HepG2 (cell line): ENCODE results near the gene CCDC183. TPM values are rescaled to one million over a fixed set of nuclear protein-coding genes. Genes with fewer than 3 reads are reported as not detected.

Experiments used
- GLI4 ChIP-seq: sonication (generic); formaldehyde crosslinking; IDR thresholded peaks from 2 replicates; pipeline ENCODE4 v1.5.1; 2020; ENCODE audit warnings: missing genetic modification reagents, mild to moderate bottlenecking, moderate library complexity, borderline replicate concordance
- NPAS2 ChIP-seq: sonication (generic); formaldehyde crosslinking; IDR thresholded peaks from 2 replicates; pipeline ENCODE4 v1.8.0; 2022; ENCODE audit warnings: mild to moderate bottlenecking, missing genetic modification reagents, borderline replicate concordance
- SMAD9 ChIP-seq: sonication (generic); formaldehyde crosslinking; IDR thresholded peaks from 2 replicates; pipeline ENCODE4 v1.5.1; 2020; ENCODE audit warnings: mild to moderate bottlenecking, missing genetic modification reagents
- ZNF260 ChIP-seq: sonication (generic); formaldehyde crosslinking; IDR thresholded peaks from 2 replicates; pipeline ENCODE4 v1.4.0; 2020; ENCODE audit warnings: missing genetic modification reagents, low read depth, mild to moderate bottlenecking, borderline replicate concordance
- ZNF446 ChIP-seq: sonication (generic); formaldehyde crosslinking; IDR thresholded peaks from 2 replicates; pipeline ENCODE4 v1.5.0; 2020; ENCODE audit warnings: mild to moderate bottlenecking, missing genetic modification reagents
- polyA plus RNA-seq, 8 experiments: library from polyadenylated mRNA; depleted of rRNA in 3 of 8; stranded (reverse) in 7 of 8; unstranded in 1 of 8; fragments of >200 nt; fragmentation: Illumina TruSeq in 4 of 8; extraction: Trizol in 4 of 8; gene quantifications; 2 replicates each; pipeline versions ENCODE4 v1.2.1 to v1.2.3, GENCODE V29; 2011 to 2016; ENCODE audit warnings: low read depth in 4 of 8, missing spikeins in 1 of 8, mixed read lengths in 1 of 8; ENCODE audit not compliant: insufficient read depth in 1 of 8
- total RNA-seq, 5 experiments: library from RNA; depleted of rRNA; stranded (reverse); fragments of >200 nt; fragmentation: Illumina TruSeq; extraction: Trizol; gene quantifications; 2 replicates each; pipeline ENCODE4 v1.2.3, GENCODE V29; 2016; ENCODE audit warnings: low read depth in 1 of 5
- TF ChIP-seq, protein P1 (sequence below): sonication (generic); formaldehyde crosslinking; IDR thresholded peaks from one replicate; pipeline ENCODE4 v1.5.1; 2020; ENCODE audit warnings: mild to moderate bottlenecking, missing genetic modification reagents; ENCODE audit errors: not compliant biosample characterization
- TF ChIP-seq, protein P2 (sequence below): sonication (generic); formaldehyde crosslinking; IDR thresholded peaks from 2 replicates; pipeline ENCODE4 v1.9.0; 2021; ENCODE audit warnings: mild to moderate bottlenecking, missing genetic modification reagents
- TF ChIP-seq, protein P3 (sequence below): sonication (generic); formaldehyde crosslinking; IDR thresholded peaks from 2 replicates; pipeline ENCODE4 v1.8.0; 2023; ENCODE audit warnings: mild to moderate bottlenecking, missing genetic modification reagents
- TF ChIP-seq, protein P4 (sequence below): sonication (generic); formaldehyde crosslinking; IDR thresholded peaks from 2 replicates; pipeline ENCODE4 v1.5.0; 2020; ENCODE audit warnings: missing genetic modification reagents

Gene CCDC183
- total and polyA plus RNA-seq, 2 of the 13 experiments (the other 11 are each of a cell fraction or from before 2014, with no cell fraction given) = 5.0 to 66.4 TPM

DNA sequence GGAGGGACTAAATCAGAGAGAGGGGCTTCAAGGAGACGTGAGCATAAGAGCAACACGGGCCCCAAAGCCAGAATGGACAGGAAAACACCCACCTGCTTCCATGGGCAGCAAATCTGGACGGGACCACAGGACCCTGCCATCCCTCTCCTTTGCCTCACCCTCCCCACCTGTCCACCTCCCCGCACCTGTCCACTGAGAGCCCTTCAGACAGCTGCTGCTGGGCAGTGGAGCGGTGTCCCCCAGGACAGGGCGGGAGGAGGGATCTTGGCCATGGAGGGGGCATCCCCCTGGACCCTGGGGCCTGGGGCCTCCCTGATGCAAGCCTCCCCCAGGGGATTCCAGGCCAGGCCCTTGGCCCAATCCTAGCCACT lies 2.6 kb downstream of the CCDC183 start (continued):
- TF ChIP-seq, protein P1, sequence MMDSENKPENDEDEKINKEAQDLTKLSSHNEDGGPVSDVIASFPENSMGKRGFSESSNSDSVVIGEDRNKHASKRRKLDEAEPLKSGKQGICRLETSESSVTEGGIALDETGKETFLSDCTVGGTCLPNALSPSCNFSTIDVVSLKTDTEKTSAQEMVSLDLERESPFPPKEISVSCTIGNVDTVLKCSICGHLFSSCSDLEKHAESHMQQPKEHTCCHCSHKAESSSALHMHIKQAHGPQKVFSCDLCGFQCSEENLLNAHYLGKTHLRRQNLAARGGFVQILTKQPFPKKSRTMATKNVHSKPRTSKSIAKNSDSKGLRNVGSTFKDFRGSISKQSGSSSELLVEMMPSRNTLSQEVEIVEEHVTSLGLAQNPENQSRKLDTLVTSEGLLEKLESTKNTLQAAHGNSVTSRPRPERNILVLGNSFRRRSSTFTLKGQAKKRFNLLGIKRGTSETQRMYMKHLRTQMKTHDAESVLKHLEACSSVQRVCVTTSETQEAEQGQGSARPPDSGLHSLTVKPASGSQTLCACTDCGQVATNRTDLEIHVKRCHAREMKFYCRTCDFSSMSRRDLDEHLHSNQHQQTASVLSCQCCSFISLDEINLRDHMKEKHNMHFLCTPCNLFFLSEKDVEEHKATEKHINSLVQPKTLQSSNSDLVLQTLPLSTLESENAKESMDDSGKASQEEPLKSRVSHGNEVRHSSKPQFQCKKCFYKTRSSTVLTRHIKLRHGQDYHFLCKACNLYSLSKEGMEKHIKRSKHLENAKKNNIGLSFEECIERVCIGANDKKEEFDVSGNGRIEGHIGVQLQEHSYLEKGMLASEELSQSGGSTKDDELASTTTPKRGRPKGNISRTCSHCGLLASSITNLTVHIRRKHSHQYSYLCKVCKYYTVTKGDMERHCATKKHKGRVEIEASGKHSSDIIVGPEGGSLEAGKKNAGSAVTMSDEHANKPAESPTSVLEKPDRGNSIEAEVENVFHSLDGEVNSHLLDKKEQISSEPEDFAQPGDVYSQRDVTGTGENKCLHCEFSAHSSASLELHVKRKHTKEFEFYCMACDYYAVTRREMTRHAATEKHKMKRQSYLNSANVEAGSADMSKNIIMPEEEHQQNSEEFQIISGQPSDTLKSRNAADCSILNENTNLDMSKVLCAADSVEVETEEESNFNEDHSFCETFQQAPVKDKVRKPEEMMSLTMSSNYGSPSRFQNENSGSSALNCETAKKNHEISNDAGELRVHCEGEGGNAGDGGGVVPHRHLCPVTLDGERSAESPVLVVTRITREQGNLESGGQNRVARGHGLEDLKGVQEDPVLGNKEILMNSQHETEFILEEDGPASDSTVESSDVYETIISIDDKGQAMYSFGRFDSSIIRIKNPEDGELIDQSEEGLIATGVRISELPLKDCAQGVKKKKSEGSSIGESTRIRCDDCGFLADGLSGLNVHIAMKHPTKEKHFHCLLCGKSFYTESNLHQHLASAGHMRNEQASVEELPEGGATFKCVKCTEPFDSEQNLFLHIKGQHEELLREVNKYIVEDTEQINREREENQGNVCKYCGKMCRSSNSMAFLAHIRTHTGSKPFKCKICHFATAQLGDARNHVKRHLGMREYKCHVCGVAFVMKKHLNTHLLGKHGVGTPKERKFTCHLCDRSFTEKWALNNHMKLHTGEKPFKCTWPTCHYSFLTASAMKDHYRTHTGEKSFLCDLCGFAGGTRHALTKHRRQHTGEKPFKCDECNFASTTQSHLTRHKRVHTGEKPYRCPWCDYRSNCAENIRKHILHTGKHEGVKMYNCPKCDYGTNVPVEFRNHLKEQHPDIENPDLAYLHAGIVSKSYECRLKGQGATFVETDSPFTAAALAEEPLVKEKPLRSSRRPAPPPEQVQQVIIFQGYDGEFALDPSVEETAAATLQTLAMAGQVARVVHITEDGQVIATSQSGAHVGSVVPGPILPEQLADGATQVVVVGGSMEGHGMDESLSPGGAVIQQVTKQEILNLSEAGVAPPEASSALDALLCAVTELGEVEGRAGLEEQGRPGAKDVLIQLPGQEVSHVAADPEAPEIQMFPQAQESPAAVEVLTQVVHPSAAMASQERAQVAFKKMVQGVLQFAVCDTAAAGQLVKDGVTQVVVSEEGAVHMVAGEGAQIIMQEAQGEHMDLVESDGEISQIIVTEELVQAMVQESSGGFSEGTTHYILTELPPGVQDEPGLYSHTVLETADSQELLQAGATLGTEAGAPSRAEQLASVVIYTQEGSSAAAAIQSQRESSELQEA (CRISPR knock-in tag) = peak; percentile 21
- TF ChIP-seq SMAD9 (CRISPR knock-in tag) (0 out of 2 replicates have a peak, but pooled peaks have one; percentile 21), ZNF260 (no peak), NPAS2 (CRISPR knock-in tag) (no peak), GLI4 (peak; percentile 30; the same call in 1 of the 2 replicates), ZNF446 (peak; percentile 84)
- TF ChIP-seq, protein P2, sequence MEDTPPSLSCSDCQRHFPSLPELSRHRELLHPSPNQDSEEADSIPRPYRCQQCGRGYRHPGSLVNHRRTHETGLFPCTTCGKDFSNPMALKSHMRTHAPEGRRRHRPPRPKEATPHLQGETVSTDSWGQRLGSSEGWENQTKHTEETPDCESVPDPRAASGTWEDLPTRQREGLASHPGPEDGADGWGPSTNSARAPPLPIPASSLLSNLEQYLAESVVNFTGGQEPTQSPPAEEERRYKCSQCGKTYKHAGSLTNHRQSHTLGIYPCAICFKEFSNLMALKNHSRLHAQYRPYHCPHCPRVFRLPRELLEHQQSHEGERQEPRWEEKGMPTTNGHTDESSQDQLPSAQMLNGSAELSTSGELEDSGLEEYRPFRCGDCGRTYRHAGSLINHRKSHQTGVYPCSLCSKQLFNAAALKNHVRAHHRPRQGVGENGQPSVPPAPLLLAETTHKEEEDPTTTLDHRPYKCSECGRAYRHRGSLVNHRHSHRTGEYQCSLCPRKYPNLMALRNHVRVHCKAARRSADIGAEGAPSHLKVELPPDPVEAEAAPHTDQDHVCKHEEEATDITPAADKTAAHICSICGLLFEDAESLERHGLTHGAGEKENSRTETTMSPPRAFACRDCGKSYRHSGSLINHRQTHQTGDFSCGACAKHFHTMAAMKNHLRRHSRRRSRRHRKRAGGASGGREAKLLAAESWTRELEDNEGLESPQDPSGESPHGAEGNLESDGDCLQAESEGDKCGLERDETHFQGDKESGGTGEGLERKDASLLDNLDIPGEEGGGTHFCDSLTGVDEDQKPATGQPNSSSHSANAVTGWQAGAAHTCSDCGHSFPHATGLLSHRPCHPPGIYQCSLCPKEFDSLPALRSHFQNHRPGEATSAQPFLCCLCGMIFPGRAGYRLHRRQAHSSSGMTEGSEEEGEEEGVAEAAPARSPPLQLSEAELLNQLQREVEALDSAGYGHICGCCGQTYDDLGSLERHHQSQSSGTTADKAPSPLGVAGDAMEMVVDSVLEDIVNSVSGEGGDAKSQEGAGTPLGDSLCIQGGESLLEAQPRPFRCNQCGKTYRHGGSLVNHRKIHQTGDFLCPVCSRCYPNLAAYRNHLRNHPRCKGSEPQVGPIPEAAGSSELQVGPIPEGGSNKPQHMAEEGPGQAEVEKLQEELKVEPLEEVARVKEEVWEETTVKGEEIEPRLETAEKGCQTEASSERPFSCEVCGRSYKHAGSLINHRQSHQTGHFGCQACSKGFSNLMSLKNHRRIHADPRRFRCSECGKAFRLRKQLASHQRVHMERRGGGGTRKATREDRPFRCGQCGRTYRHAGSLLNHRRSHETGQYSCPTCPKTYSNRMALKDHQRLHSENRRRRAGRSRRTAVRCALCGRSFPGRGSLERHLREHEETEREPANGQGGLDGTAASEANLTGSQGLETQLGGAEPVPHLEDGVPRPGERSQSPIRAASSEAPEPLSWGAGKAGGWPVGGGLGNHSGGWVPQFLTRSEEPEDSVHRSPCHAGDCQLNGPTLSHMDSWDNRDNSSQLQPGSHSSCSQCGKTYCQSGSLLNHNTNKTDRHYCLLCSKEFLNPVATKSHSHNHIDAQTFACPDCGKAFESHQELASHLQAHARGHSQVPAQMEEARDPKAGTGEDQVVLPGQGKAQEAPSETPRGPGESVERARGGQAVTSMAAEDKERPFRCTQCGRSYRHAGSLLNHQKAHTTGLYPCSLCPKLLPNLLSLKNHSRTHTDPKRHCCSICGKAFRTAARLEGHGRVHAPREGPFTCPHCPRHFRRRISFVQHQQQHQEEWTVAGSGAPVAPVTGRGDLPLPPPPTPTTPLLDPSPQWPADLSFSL (CRISPR knock-in tag) = 0 out of 2 replicates have a peak, but pooled peaks have one; percentile 28
- TF ChIP-seq, protein P3, sequence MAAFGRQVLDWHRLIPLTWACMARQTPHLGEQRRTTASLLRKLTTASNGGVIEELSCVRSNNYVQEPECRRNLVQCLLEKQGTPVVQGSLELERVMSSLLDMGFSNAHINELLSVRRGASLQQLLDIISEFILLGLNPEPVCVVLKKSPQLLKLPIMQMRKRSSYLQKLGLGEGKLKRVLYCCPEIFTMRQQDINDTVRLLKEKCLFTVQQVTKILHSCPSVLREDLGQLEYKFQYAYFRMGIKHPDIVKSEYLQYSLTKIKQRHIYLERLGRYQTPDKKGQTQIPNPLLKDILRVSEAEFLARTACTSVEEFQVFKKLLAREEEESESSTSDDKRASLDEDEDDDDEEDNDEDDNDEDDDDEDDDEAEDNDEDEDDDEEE = peak; percentile 75; the same call in 1 of the 2 replicates
- TF ChIP-seq, protein P4, sequence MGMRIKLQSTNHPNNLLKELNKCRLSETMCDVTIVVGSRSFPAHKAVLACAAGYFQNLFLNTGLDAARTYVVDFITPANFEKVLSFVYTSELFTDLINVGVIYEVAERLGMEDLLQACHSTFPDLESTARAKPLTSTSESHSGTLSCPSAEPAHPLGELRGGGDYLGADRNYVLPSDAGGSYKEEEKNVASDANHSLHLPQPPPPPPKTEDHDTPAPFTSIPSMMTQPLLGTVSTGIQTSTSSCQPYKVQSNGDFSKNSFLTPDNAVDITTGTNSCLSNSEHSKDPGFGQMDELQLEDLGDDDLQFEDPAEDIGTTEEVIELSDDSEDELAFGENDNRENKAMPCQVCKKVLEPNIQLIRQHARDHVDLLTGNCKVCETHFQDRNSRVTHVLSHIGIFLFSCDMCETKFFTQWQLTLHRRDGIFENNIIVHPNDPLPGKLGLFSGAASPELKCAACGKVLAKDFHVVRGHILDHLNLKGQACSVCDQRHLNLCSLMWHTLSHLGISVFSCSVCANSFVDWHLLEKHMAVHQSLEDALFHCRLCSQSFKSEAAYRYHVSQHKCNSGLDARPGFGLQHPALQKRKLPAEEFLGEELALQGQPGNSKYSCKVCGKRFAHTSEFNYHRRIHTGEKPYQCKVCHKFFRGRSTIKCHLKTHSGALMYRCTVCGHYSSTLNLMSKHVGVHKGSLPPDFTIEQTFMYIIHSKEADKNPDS (CRISPR knock-in tag) = no peak
